NCI-H1694 (cell line): ENCODE data around the gene SOCS1.
A peak's percentile ranks its signal among the peaks of the same experiment; 100 is the strongest.
"Not testable (repeated sequence)": the region's sequence is repeated elsewhere in the genome, so short reads cannot be mapped to it uniquely, and the experiment has no call there.

Experiments
- DNase-seq: peaks from one replicate; lab custom pipeline; 2025; lab: John Stamatoyannopoulos, UW

SOCS1 gene

DNA sequence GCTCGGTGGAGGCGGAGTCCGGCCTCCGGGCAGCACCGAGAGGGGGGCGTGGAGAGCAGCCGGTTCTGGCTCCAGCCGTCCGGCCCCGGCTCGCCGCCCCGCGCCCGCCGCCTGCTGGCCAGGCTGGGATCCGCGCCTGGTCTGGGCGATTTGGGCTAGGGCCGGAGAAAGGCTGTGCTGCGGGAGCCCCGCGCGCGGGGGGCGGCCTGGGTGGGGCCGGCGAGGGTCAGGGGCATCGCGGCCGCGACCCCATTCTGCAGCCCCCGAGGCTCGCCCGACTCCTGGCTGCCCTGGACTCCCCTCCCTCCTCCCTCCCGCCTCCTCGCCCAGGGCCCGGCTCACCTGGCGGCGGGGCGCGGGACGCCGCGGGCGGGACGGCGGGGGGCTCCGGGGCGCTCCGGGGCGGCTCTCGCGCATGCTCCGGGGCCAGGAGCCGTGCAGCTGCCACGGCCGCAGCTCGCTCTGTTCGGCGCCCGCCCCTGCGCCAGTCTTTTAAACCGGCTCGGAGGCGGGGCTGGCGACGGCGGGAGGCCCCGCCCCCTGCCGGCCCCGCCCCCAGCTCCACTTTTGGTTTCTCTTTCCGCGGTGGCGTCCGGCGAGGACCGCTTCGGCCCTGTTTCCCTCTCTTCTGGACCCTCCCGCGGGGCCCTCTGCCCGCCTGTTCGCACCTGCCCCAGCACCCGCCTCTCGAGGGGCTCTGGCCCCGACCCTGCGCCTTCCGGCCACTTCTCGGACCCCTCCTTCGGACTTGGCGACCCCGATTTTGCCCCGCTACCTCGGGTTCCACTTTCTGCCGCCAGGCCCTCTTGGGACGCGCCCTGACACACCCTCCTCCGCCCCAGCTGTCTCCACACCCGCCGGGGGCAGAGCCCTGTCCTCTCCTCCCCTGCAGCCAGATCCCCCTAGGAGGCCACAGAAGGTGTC lies at the start of gene SOCS1:
Gene SOCS1 (minus strand): TSS at position 468 of the 924 bp plus-strand sequence. CDS start 726 bp downstream, outside the sequence.
- peak; percentile 54 for DNase-seq

DNA sequence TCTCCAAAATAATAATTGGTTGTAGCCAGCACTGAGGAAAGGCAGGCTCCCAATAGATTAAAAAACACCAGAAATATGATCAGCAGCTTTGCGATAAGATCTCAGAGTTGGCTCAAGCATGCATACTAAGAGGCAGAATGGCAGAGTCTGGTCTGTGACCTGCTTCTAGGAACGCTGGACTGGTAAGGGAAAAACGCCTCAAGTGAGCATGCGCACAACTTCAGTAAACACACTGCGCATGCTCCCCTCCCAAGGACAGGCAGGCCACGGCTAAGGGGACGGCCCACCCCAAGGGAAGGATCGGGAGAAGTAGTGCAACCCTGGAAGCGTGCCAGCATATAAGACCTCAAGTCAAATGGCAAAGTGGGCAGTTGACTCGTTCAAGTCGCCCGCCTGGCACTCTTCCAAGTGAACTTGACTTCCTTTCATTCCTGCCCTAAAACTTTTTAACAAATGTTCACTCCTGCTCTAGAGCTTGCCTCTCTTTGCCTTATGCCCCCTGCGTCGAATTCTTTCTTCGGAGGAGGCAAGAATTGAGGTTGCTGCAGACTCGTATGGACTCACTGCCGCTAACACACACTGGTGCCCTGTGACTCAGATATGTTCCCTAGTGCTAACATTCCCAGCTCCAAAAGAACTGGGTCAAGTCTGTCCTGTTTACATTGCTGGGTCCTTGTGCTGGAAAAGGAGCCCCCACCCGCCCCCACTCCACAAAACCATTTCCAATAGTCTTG lies 47.6 kb upstream of the SOCS1 start:
- no peak for DNase-seq

- no peak for DNase-seq
Observed at GRCh38 chr16:11302977-11303376, 47.0 kb upstream of the SOCS1 start.

DNA sequence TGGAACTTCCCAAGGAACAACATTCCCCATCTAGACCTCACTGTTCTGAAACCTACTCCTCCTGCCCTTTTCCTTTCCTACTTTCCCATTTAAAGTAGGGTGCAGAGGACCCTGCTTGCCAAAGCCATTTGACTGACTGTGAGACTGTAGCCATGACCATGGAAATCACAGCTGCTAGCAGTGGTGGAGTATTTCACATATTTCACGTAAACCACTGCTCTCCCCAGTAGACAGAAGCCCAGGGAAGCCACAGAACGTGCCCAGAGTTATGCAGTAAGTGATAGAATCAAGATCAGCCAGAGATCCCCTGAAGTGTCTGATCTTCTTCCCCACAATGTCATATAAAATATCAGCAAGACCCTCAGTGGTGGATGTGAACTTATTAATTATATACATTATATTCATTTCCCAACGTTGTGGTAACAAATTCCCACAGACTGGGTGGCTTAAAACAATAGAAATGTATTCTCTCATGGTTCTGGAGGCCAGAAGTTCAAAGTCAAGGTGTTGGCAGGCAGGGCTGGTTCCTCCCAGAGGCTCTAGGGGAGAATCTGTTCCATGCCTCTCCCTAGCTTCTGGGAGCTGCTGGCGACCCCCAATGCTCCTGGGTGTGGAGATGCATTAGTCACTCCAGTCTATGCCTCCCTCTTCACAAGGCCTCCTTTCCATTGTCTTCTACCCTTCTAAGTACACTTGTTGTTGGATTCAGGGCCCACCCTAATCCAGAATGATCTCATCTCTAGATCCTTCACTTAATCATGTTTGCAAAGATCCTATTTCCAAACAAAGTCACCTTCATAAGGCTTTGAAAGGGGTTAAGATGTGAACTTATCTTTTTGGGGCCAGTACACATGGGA lies 45.9 kb upstream of the SOCS1 start:
- DNase-seq = no peak

- no peak for DNase-seq
Observed at GRCh38 chr16:11300560-11300892, 44.5 kb upstream of the SOCS1 start.

DNA sequence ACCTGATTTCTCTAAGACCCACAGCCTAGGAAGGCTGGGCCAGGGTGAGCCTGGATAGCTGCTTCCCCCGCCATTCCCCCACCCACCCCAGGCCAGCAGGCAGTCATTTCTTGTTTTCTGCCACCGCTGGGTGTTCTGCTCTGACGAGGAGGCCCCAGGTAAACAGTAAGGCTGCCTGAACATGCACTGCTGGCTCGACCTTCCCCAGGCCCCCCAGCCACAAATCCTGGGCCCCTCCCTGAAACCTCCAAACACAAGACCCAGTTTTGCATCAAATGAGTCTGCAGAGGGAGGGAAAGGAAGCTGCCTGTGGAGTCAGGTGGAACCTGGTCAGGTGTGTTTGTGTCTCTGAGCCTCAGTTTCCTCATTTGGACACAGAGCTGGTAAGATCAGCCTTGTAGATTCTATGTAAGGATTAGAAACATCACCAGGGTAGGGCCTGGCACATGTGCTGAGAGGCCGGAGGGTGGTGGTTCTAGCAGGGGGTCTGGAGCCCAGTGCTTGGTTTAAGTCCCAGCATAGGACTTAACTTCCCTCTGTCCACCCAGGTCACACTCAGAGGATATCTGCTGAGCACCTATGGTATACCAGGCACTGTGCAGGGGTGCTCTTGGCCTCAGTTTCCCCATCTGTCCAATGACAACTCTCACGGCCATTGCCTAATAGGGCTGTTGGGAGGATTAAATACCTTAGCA lies 44.0 kb upstream of the SOCS1 start:
- DNase-seq = no peak

DNA sequence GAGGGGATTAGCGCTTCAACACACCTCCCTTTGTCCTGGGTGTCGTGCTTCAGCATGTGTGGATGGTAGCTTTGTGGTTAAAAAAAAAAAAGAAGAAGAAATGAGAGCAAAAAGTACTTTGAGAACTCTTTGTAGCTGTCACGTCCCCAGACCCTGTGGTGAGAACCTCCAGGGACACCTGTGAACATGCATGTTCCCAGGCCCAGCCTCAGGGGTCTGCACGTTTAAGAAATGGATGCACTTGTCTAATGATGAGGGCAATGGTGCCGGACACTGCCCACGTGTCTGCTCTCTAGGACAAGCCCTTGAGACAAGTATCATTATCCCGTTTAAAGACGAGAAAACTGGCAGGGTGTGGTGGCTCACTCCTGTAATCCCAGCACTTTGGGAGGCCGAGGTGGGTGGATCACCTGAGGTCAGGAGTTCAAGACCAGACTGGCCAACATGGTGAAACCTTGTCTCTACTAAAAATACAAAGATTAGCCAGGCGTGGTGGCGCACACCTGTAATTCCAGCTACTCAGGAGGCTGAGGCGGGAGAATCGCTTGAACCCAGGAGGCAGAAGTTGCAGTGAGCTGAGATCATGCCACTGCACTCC lies 43.0 kb upstream of the SOCS1 start:
- not testable (repeated sequence) for DNase-seq

GRCh38 chr16:11298143-11298900 lies 42.3 kb upstream of the SOCS1 start:
- no peak for DNase-seq

GRCh38 chr16:11297492-11298142 lies 41.6 kb upstream of the SOCS1 start:
- no peak for DNase-seq

- DNase-seq = no peak
Observed at GRCh38 chr16:11296706-11297491, 40.9 kb upstream of the SOCS1 start.

DNA sequence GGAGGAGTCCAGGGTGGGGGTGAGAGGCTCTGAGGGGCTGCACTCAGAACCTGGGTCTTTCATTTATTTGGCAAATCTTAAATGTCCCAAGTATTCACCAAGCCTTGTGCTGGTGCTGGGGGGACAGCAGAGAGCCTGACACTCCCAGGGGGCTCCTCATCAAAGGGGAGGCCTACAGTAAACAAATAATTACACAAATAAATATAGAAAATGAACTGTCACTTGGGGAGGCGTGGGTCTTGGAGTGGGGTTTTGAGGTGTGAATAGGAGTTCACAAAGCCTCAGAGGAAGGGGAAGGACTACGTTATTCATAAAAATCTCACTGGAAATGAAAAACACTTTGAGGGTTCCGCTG lies 40.3 kb upstream of the SOCS1 start:
- no peak for DNase-seq

GRCh38 chr16:11295672-11296071 lies 39.7 kb upstream of the SOCS1 start:
- no peak for DNase-seq

GRCh38 chr16:11292076-11292748 lies 36.2 kb upstream of the SOCS1 start:
- no peak for DNase-seq

GRCh38 chr16:11291091-11291703 lies 35.2 kb upstream of the SOCS1 start:
- no peak for DNase-seq

GRCh38 chr16:11290102-11290893 lies 34.3 kb upstream of the SOCS1 start:
- DNase-seq = no peak

GRCh38 chr16:11289696-11290095 lies 33.7 kb upstream of the SOCS1 start:
- DNase-seq = not testable (repeated sequence)

- no peak for DNase-seq
Observed at GRCh38 chr16:11289202-11289601, 33.2 kb upstream of the SOCS1 start.
